B cell (primary cell): ENCODE data around the gene ZER1. TPM values are rescaled to one million over a fixed set of nuclear protein-coding genes. Genes with fewer than 3 reads are reported as not detected.

Experiments
- ATAC-seq: fragments of 200-7000 bp; cut with Tn5 transposase; one replicate; pipeline ENCODE4 v1.10.0; 2021; ENCODE audit warnings: low read depth, mild to moderate bottlenecking, moderate number of reproducible peaks, moderate library complexity
- CTCF ChIA-PET: fragments of 350-600 bp; sonication (Branson Sonifier 250); formaldehyde crosslinking; loops from one replicate; lab custom pipeline; 2021; ENCODE audit warnings: antibody characterized with exemption, inconsistent platforms; lab: Charles Lee
- POLR2A ChIA-PET: fragments of 350-600 bp; sonication (Branson Sonifier 250); formaldehyde crosslinking; loops from one replicate; lab custom pipeline; 2021; ENCODE audit warnings: antibody characterized with exemption; lab: Charles Lee
- DNase-seq: peaks from one replicate; pipeline ENCODE4 v3.0.0; 2013
- H2AFZ ChIP-seq: 2 replicates; pipeline ENCODE4 v1.6.1; 2012; ENCODE audit warnings: mild to moderate bottlenecking, low read depth, low read length; ENCODE audit not compliant: insufficient read depth, poor library complexity, severe bottlenecking
- H3K27ac ChIP-seq, 2 donors: 1 replicate in 1 of 2; 2 replicates in 1 of 2; pipeline ENCODE4 v1.5.1; 2012 to 2013; ENCODE audit warnings: low read length in 2 of 2, mild to moderate bottlenecking in 2 of 2, moderate library complexity in 1 of 2
- H3K27me3 ChIP-seq, 4 experiments: fragments of 200-600 bp in 1 of 4; sonication (generic) in 1 of 4; replicated peaks in 1 of 4; 1 replicate in 2 of 4; 2 replicates in 2 of 4; pipeline versions ENCODE4 v1.6.1 to v1.7.0; 2013 to 2016; ENCODE audit warnings: low read length in 3 of 4, mild to moderate bottlenecking in 2 of 4, mixed read lengths in 1 of 4, moderate library complexity in 1 of 4; ENCODE audit not compliant: insufficient read depth in 4 of 4, control insufficient read depth in 3 of 4; ENCODE audit errors: control extremely low read depth in 1 of 4
- H3K36me3 ChIP-seq, 2 experiments: replicated peaks in 1 of 2; 1 replicate in 1 of 2; 2 replicates in 1 of 2; pipeline versions ENCODE4 v1.6.1 to v1.7.1; 2013; ENCODE audit warnings: low read length in 1 of 2; ENCODE audit not compliant: insufficient read depth in 2 of 2, control insufficient read depth in 1 of 2; ENCODE audit errors: control extremely low read depth in 1 of 2, extremely low read depth in 1 of 2
- H3K4me1 ChIP-seq, 2 donors: fragments of 200-600 bp in 1 of 2; sonication (generic) in 1 of 2; 1 replicate in 1 of 2; 2 replicates in 1 of 2; pipeline versions ENCODE4 v1.5.1 to v1.6.1; 2013 to 2017; ENCODE audit warnings: low read length in 2 of 2; ENCODE audit not compliant: control insufficient read depth in 2 of 2, insufficient read depth in 2 of 2
- H3K4me2 ChIP-seq: replicated peaks from 2 replicates; pipeline ENCODE3; 2012; ENCODE audit warnings: mild to moderate bottlenecking, low read depth, low read length; ENCODE audit not compliant: poor library complexity, severe bottlenecking
- H3K4me3 ChIP-seq, 5 experiments: fragments of 200-600 bp in 1 of 5; sonication (generic) in 1 of 5; 1 replicate in 3 of 5; 2 replicates in 2 of 5; pipeline versions ENCODE4 v1.5.1 to v1.7.0; 2011 to 2016; ENCODE audit warnings: low read length in 4 of 5, mild to moderate bottlenecking in 4 of 5, low read depth in 2 of 5, control low read depth in 1 of 5, moderate library complexity in 1 of 5; ENCODE audit not compliant: insufficient read depth in 1 of 5; ENCODE audit errors: control extremely low read depth in 1 of 5, extremely low read depth in 1 of 5
- H3K79me2 ChIP-seq: fragments of 200-600 bp; sonication (generic); one replicate; pipeline ENCODE4 v1.6.0; 2016; ENCODE audit warnings: low read length; ENCODE audit not compliant: control insufficient read depth, insufficient read depth
- H3K9ac ChIP-seq: fragments of 200-600 bp; sonication (generic); 2 replicates; pipeline ENCODE4 v1.6.1; 2017; ENCODE audit warnings: mild to moderate bottlenecking, low read length, moderate library complexity
- H3K9me3 ChIP-seq, 3 donors: one replicate each; pipeline versions ENCODE4 v1.6.1 to v1.7.1; 2013; ENCODE audit warnings: low read length in 2 of 3; ENCODE audit not compliant: control insufficient read depth in 2 of 3, insufficient read depth in 1 of 3; ENCODE audit errors: control extremely low read depth in 1 of 3
- H4K20me1 ChIP-seq: 2 replicates; pipeline ENCODE4 v1.6.0; 2012; ENCODE audit warnings: mild to moderate bottlenecking, low read length; ENCODE audit not compliant: insufficient read depth, control insufficient read depth, poor library complexity, severe bottlenecking
- H3K27ac Mint-ChIP-seq: one replicate; pipeline ENCODE4 v1.8.0; 2021; ENCODE audit warnings: mixed read lengths
- H3K27me3 Mint-ChIP-seq: one replicate; pipeline ENCODE4 v1.8.0; 2021; ENCODE audit warnings: mixed read lengths
- H3K4me1 Mint-ChIP-seq: one replicate; pipeline ENCODE4 v1.8.0; 2021; ENCODE audit warnings: mixed read lengths
- H3K4me3 Mint-ChIP-seq: one replicate; pipeline ENCODE4 v1.8.0; 2021; ENCODE audit warnings: mixed read lengths
- H3K9me3 Mint-ChIP-seq: one replicate; pipeline ENCODE4 v1.8.0; 2022; ENCODE audit warnings: mixed read lengths; ENCODE audit not compliant: insufficient read depth
- EZH2 ChIP-seq: IDR thresholded peaks from 2 replicates; pipeline ENCODE4 v1.6.1; 2012; ENCODE audit warnings: borderline replicate concordance, low read depth, mild to moderate bottlenecking, moderate library complexity, low read length; ENCODE audit not compliant: insufficient read depth, poor library complexity, severe bottlenecking
- WGBS: methylation state at CpG from one replicate; pipeline ENCODE4 v1.1.5; 2013; ENCODE audit warnings: missing lambda C conversion rate; ENCODE audit not compliant: insufficient coverage; 5-methylcytosine and 5-hydroxymethylcytosine counted together
- intact Hi-C: fragments of 100-400 bp; cut with micrococcal nuclease; formaldehyde crosslinking; loops from one replicate; pipeline ENCODE4 v1.10.0; 2022
- polyA plus RNA-seq: library from polyadenylated mRNA; depleted of rRNA; stranded (reverse); fragments of >200 nt; gene quantifications from 2 replicates; pipeline ENCODE4 v1.2.3, GENCODE V29; 2012
- total RNA-seq, 2 donors: library from RNA; stranded (reverse); fragments of 120-200 nt in 1 of 2; gene quantifications; 1 replicate in 1 of 2; 2 replicates in 1 of 2; pipeline versions ENCODE4 v1.2.3 to v1.2.4, GENCODE V29; 2013 to 2022
- TF ChIP-seq, protein P1 (sequence below): fragments of 200-600 bp; IDR thresholded peaks from one replicate; pipeline ENCODE4 v1.8.0; 2022; ENCODE audit warnings: antibody characterized with exemption, mild to moderate bottlenecking

The ZER1 gene
- total and polyA plus RNA-seq, 2 donors (not counting 1 experiment from before 2014, with no cell fraction given), result 26.9 to 42.2 TPM

DNA sequence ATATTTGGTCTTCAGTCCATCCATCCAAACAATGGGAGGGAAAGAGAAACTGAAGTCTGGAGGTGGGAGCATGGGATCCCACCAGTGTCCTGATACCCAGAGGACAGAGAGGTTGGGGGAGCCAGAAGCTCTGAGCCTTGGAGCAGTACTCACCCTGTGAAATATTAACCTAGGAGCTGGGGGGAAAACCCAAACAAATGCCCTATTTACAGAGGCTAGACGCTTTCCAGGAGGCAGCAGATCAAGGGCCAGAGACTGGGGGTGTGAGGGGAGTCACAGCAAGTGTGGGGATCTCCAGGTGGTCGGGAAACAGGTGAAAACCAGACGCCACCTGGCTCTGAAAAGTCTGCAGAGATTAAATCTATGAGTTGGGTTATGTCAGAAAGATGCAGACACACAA is 6.2 kb downstream of the ZER1 start:
- ChIA-PET POLR2A (interaction anchor here (0.6 kb wide), 1 partner anchor 113 kb away, joined by 4 read pairs; no protein-coding TSS in a partner anchor), CTCF (no interaction called here)
- H3K27me3 ChIP-seq, result no peaks in the 10 kb centered on the region
- DNase-seq (no peak), ATAC-seq (no peak)
- Mint-ChIP-seq H3K27me3 (no peaks in the 10 kb centered on the region), H3K27ac (no peak overlapping the region), H3K4me1 (peaks cover 14% of the 10 kb centered on the region), H3K9me3 (no peaks in the 10 kb centered on the region), H3K4me3 (no peak overlapping the region)
- H3K27ac ChIP-seq, result no peak overlapping the region
- no peak overlapping the region for H3K4me2 ChIP-seq
- peaks cover 21% of the 10 kb centered on the region for H4K20me1 ChIP-seq
- intact Hi-C loops, result no loop called here
- peaks cover 3% of the 10 kb centered on the region in 2 donors for H3K4me1 ChIP-seq
- H3K9me3 ChIP-seq, result no peaks in the 10 kb centered on the region
- H3K4me3 ChIP-seq, result no peak overlapping the region
- peaks cover 0 to 10% of the 10 kb centered on the region in 2 experiments for H3K36me3 ChIP-seq
- no peak overlapping the region for H2AFZ ChIP-seq
- 84% methylated on average over 3 of the region's 3 CpGs for WGBS
- H3K79me2 ChIP-seq, result peaks cover 59% of the 10 kb centered on the region
- TF ChIP-seq EZH2, result no peak
- TF ChIP-seq, protein P1, sequence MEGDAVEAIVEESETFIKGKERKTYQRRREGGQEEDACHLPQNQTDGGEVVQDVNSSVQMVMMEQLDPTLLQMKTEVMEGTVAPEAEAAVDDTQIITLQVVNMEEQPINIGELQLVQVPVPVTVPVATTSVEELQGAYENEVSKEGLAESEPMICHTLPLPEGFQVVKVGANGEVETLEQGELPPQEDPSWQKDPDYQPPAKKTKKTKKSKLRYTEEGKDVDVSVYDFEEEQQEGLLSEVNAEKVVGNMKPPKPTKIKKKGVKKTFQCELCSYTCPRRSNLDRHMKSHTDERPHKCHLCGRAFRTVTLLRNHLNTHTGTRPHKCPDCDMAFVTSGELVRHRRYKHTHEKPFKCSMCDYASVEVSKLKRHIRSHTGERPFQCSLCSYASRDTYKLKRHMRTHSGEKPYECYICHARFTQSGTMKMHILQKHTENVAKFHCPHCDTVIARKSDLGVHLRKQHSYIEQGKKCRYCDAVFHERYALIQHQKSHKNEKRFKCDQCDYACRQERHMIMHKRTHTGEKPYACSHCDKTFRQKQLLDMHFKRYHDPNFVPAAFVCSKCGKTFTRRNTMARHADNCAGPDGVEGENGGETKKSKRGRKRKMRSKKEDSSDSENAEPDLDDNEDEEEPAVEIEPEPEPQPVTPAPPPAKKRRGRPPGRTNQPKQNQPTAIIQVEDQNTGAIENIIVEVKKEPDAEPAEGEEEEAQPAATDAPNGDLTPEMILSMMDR, result no peak
- H3K9ac ChIP-seq, result no peak overlapping the region

DNA sequence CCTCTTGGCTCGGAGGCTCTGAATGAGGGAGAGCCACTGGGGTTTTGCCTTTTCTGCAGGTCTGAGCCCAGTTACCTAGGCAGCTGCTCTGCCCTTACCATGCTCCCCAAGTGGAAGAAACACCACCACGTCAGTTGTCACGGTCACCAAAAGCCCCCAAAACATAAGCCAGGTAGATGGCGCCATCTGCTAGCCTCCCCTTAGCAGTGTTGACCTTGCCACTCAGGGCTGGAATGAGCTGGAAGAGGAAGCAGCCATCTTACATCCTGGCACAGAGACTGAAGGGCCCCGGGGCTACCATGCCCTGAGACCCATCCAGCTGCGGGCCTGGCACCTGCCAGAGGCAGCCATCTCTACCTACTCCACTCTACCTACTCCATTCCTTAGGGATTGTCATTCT is 7.4 kb downstream of the ZER1 start:
- ATAC-seq, result no peak
- intact Hi-C loops, result no loop called here
- POLR2A ChIA-PET, result interaction anchor here (0.7 kb wide), 1 partner anchor 214 kb away, joined by 3 read pairs; no protein-coding TSS in a partner anchor

More for the DNA sequence above, 7.4 kb downstream of the ZER1 start:
- no peak overlapping the region for H3K27ac Mint-ChIP-seq
- Histone ChIP-seq H4K20me1 (peaks cover 21% of the 10 kb centered on the region), H3K36me3 (peaks cover 0 to 10% of the 10 kb centered on the region in 2 experiments), H3K4me2 (no peak overlapping the region), H2AFZ (no peak overlapping the region), H3K27ac (no peak overlapping the region), H3K27me3 (no peaks in the 10 kb centered on the region), H3K9ac (no peak overlapping the region), H3K79me2 (peaks cover 49% of the 10 kb centered on the region), H3K4me1 (no peaks in the 10 kb centered on the region), H3K4me3 (no peak overlapping the region), H3K9me3 (no peaks in the 10 kb centered on the region)
- no peaks in the 10 kb centered on the region for H3K9me3 Mint-ChIP-seq
- DNase-seq, result no peak
- CTCF ChIA-PET, result interaction anchor here (1.0 kb wide), 1 partner anchor 11 kb away, joined by 3 read pairs; no protein-coding TSS in a partner anchor
- H3K27me3 Mint-ChIP-seq, result no peaks in the 10 kb centered on the region
- 84% methylated on average over 6 of the region's 6 CpGs for WGBS
- TF ChIP-seq, protein P1, result no peak
- peaks cover 6% of the 10 kb centered on the region for H3K4me1 Mint-ChIP-seq
- H3K4me3 Mint-ChIP-seq, result no peak overlapping the region
